Endothelial cell (in vitro differentiated cells): ENCODE results near the gene PHLDA1. TPM values are rescaled to one million over a fixed set of nuclear protein-coding genes. Genes with fewer than 3 reads are reported as not detected.

Experiments used
- DNase-seq: peaks from one replicate; pipeline ENCODE4 v3.0.0; 2021; ENCODE audit warnings: low spot score
- H3K27ac Mint-ChIP-seq: one replicate; pipeline ENCODE4 v1.8.0; 2021; ENCODE audit warnings: mixed read lengths, inconsistent platforms; ENCODE audit not compliant: unreplicated experiment
- H3K27me3 Mint-ChIP-seq: one replicate; pipeline ENCODE4 v1.8.0; 2021; ENCODE audit warnings: mild to moderate bottlenecking, moderate library complexity, mixed read lengths, inconsistent platforms; ENCODE audit not compliant: unreplicated experiment
- H3K36me3 Mint-ChIP-seq: one replicate; pipeline ENCODE4 v1.8.0; 2021; ENCODE audit warnings: mild to moderate bottlenecking, low read depth, mixed read lengths, inconsistent platforms; ENCODE audit not compliant: unreplicated experiment
- H3K4me1 Mint-ChIP-seq: one replicate; pipeline ENCODE4 v1.8.0; 2021; ENCODE audit warnings: mild to moderate bottlenecking, mixed read lengths, inconsistent platforms; ENCODE audit not compliant: unreplicated experiment
- H3K4me3 Mint-ChIP-seq: one replicate; pipeline ENCODE4 v1.8.0; 2021; ENCODE audit warnings: mild to moderate bottlenecking, mixed read lengths, inconsistent platforms; ENCODE audit not compliant: unreplicated experiment
- H3K9me3 Mint-ChIP-seq: one replicate; pipeline ENCODE4 v1.8.0; 2021; ENCODE audit warnings: mixed read lengths, inconsistent platforms; ENCODE audit not compliant: unreplicated experiment
- CTCF ChIP-seq: fragments of 200-600 bp; sonication (generic); IDR thresholded peaks from one replicate; pipeline ENCODE4 v1.5.0; 2021; ENCODE audit warnings: antibody characterized with exemption; ENCODE audit not compliant: unreplicated experiment
- total RNA-seq: library from RNA; stranded (reverse); fragmentation: NEBNext Ultra II Directional; extraction: Animal tissue kit (Norgen Biotek cat#: 25700); gene quantifications from one replicate; pipeline ENCODE4 v1.2.1, GENCODE V29; 2021; ENCODE audit not compliant: unreplicated experiment

The PHLDA1 gene
- total RNA-seq, 1 donor from 2014 or later, result 50.3 TPM

- Mint-ChIP-seq H3K36me3 (no peaks in the 10 kb centered on the region), H3K27ac (no peak overlapping the region), H3K9me3 (no peaks in the 10 kb centered on the region), H3K4me1 (peaks cover 8% of the 10 kb centered on the region), H3K27me3 (peaks cover 3% of the 10 kb centered on the region), H3K4me3 (no peak overlapping the region)
- no peak for DNase-seq
- no peak for TF ChIP-seq CTCF
These were observed 18.0 kb downstream of the PHLDA1 start for GRCh38 chr12:76013603-76014002.

GRCh38 chr12:76012644-76013043 lies 18.9 kb downstream of the PHLDA1 start:
- Mint-ChIP-seq H3K27me3 (peaks cover 6% of the 10 kb centered on the region), H3K4me3 (no peak overlapping the region), H3K4me1 (peaks cover 8% of the 10 kb centered on the region), H3K27ac (no peak overlapping the region), H3K9me3 (no peaks in the 10 kb centered on the region), H3K36me3 (no peaks in the 10 kb centered on the region)
- no peak for DNase-seq
- TF ChIP-seq CTCF, result no peak

- Mint-ChIP-seq H3K4me1 (peaks cover 8% of the 10 kb centered on the region), H3K27me3 (peaks cover 6% of the 10 kb centered on the region), H3K9me3 (no peaks in the 10 kb centered on the region)
These were observed 20.7 kb downstream of the PHLDA1 start for GRCh38 chr12:76010732-76011458.

GRCh38 chr12:76008428-76008827 lies 23.1 kb downstream of the PHLDA1 start:
- Mint-ChIP-seq H3K27me3 (peaks cover 7% of the 10 kb centered on the region), H3K4me1 (peaks cover 8% of the 10 kb centered on the region), H3K9me3 (no peaks in the 10 kb centered on the region), H3K36me3 (peaks cover 4% of the 10 kb centered on the region), H3K4me3 (no peak overlapping the region), H3K27ac (no peak overlapping the region)
- no peak for TF ChIP-seq CTCF
- no peak for DNase-seq

More at GRCh38 chr12:76010732-76011458, 20.7 kb downstream of the PHLDA1 start:
- Mint-ChIP-seq H3K36me3 (no peaks in the 10 kb centered on the region), H3K27ac (no peak overlapping the region), H3K4me3 (no peak overlapping the region)
- DNase-seq, result no peak
- no peak for TF ChIP-seq CTCF

- Mint-ChIP-seq H3K27ac (no peak overlapping the region), H3K4me3 (no peak overlapping the region), H3K9me3 (no peaks in the 10 kb centered on the region), H3K4me1 (peaks cover 8% of the 10 kb centered on the region), H3K36me3 (peaks cover 4% of the 10 kb centered on the region), H3K27me3 (peaks cover 8% of the 10 kb centered on the region)
- TF ChIP-seq CTCF, result no peak
- no peak for DNase-seq
These were observed 23.9 kb downstream of the PHLDA1 start for GRCh38 chr12:76007640-76008039.
